Measurements from ENCODE around the gene XRN1.

DNA sequence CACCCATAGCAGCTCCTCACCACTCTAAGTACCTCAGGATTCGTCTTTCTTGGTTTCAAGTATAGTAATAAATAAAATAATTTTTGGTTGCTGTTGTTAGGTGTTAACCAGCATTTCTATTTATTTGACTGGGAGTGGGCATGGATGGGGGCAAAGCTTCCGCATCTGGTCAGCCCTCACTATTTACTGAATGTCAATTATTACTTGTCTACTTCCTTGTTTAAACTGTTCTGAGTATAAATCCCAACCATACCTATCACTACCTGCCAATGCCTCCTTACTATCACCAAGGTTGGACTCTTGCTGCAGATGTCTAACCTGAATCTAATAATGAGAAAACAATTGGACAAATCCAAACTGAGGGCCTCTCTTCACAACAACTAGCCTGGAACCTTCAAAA, 180.6 kb downstream of the XRN1 start:
- TF ChIP-seq, protein P1, sequence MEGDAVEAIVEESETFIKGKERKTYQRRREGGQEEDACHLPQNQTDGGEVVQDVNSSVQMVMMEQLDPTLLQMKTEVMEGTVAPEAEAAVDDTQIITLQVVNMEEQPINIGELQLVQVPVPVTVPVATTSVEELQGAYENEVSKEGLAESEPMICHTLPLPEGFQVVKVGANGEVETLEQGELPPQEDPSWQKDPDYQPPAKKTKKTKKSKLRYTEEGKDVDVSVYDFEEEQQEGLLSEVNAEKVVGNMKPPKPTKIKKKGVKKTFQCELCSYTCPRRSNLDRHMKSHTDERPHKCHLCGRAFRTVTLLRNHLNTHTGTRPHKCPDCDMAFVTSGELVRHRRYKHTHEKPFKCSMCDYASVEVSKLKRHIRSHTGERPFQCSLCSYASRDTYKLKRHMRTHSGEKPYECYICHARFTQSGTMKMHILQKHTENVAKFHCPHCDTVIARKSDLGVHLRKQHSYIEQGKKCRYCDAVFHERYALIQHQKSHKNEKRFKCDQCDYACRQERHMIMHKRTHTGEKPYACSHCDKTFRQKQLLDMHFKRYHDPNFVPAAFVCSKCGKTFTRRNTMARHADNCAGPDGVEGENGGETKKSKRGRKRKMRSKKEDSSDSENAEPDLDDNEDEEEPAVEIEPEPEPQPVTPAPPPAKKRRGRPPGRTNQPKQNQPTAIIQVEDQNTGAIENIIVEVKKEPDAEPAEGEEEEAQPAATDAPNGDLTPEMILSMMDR (IDR thresholded peaks at IDR 0.05; ENCODE audit: insufficient read depth, low read depth, low read length), result no peak
- no peak for TF ChIP-seq EZH2 (IDR thresholded peaks at IDR 0.05; ENCODE audit: insufficient read depth, low read length)
